T-helper 2 cell (primary cell): Measurements from ENCODE around the gene CDH15.
A peak's percentile ranks its signal among the peaks of the same experiment; 100 is the strongest.

Source experiments
- DNase-seq, 5 experiments: peaks; one replicate each; pipeline versions ENCODE4 v3.0.0 to v3.0.0-alpha.2; 2012 to 2022

The CDH15 gene

GRCh38 chr16:89189358-89190025 is 17.9 kb downstream of the CDH15 start:
- DNase-seq: no peak

DNA sequence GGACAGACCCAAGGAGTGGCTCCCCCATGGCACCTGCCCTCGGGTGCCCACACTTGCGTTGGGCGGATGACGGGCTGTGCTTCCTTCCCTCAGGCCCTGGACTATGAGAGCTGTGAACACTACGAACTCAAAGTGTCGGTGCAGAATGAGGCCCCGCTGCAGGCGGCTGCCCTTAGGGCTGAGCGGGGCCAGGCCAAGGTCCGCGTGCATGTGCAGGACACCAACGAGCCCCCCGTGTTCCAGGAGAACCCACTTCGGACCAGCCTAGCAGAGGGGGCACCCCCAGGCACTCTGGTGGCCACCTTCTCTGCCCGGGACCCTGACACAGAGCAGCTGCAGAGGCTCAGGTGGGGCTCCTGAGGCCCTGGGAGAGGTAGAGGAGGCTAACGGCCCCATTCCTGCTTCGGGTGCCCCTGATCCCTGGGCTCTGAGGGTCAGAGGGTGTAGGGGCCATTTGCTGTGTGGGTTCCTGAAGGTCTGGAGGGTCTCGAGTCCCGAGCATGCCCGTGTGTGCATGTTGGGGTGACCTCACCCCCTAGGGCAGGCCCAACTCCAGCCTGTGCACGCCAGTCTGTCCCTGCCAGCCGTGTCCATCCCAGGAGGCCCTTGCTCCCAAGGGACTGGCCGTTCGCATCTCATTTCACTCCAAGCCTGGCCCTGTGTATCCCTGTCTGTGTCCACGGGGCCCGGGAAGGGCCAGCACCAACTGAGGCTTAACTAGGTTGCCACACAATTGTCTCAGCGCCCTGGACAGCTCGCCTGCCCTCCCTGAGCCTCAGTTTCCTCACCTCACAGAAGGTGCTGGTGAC is 18.8 kb downstream of the CDH15 start:
- no peak for DNase-seq

- DNase-seq: no peak
Observed at GRCh38 chr16:89191033-89191900, 19.7 kb downstream of the CDH15 start.

GRCh38 chr16:89191901-89192185 is 20.3 kb downstream of the CDH15 start:
- DNase-seq: no peak

DNA sequence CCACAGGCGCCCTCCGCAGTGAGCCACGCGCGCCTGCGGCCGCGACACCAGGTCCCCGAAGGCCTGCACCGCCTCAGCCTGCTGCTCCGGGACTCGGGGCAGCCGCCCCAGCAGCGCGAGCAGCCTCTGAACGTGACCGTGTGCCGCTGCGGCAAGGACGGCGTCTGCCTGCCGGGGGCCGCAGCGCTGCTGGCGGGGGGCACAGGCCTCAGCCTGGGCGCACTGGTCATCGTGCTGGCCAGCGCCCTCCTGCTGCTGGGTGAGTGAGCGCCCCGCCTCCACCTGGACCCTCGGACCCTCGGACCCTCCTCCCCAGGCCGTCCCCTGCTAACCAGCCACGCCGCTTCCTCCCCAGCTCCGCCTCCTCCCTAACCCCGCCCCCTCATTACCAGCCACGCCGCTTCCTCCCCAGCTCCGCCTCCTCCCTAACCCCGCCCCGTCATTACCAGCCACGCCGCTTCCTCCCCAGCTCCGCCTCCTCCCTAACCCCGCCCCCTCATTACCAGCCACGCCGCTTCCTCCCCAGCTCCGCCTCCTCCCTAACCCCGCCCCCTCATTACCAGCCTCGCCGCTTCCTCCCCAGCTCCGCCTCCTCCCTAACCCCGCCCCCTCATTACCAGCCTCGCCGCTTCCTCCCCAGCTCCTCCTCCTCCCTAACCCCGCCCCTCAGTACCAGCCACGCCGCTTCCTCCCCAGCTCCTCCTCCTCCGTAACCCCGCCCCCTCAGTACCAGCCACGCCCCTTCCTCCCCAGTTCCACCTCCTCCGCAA is 20.8 kb downstream of the CDH15 start:
- DNase-seq: peak in 3 of 5 experiments; percentile 65 to 86 (median 75)

- peak in 3 of 5 experiments; percentile 32 to 79 (median 74) for DNase-seq
Observed at GRCh38 chr16:89192956-89193575, 21.5 kb downstream of the CDH15 start.

DNA sequence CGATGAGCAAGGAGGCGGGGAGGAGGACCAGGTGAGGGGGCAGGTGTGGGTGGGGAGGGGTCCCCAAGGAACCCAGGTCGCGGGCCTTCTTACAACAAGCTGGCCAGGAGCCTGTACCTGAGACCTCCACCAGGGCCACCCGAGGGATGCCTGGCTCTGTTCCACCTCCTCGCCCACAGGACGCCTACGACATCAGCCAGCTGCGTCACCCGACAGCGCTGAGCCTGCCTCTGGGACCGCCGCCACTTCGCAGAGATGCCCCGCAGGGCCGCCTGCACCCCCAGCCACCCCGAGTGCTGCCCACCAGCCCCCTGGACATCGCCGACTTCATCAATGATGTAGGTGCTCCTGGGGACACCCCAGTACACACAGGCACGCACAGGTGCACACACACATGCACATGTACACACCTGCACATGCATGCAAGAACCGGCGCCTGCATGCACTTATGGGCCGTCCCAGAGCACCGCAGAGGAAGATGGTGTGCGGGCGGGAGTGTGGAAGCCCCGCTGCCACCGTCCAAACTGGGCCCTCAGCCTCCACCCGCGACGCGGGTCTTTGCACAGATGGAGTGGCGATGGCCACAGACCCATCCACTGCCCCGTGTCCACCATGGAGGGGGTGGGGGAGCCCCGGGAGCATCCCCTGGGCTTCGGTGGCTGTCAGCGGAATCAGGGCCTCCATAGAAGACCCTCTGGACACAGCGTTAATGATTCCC is 22.2 kb downstream of the CDH15 start:
- no peak for DNase-seq

GRCh38 chr16:89194340-89195311 is 23.1 kb downstream of the CDH15 start:
- DNase-seq: no peak

DNA sequence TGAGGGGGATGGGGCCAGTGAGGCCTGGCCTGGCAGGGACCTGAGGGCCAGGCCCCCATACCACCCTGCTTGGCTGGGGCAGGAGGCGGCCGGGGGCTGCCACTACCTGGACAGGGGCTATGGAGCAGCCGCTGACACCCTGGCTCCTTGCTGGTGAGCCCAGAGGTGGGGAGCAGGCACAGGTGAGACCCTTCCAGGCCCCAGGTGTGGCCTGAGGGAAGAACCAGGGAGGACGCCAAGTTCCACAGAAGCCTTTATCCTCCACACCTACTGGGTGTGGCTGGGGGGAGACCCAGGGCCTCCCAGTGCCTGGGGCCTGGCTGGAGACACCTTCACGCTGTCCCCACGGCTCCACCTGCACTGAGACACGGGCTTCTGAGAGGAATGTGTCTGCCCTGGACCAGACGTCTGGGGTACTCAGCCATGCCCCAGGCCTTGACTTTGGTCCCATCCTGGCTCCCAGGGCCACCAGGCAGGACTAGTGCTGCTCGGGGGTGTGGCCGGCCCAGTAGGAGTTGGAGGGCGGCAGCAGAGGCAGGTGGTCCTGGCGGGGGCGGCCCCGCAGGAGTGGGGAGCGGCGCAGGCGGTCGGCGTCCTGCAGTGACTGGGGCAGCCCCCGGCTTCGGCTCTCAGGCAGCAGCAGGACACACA is 24.1 kb downstream of the CDH15 start:
- DNase-seq: no peak

GRCh38 chr16:89197033-89197632 is 25.6 kb downstream of the CDH15 start:
- DNase-seq: no peak

- DNase-seq: no peak
Observed at GRCh38 chr16:89197633-89198416, 26.3 kb downstream of the CDH15 start.

DNA sequence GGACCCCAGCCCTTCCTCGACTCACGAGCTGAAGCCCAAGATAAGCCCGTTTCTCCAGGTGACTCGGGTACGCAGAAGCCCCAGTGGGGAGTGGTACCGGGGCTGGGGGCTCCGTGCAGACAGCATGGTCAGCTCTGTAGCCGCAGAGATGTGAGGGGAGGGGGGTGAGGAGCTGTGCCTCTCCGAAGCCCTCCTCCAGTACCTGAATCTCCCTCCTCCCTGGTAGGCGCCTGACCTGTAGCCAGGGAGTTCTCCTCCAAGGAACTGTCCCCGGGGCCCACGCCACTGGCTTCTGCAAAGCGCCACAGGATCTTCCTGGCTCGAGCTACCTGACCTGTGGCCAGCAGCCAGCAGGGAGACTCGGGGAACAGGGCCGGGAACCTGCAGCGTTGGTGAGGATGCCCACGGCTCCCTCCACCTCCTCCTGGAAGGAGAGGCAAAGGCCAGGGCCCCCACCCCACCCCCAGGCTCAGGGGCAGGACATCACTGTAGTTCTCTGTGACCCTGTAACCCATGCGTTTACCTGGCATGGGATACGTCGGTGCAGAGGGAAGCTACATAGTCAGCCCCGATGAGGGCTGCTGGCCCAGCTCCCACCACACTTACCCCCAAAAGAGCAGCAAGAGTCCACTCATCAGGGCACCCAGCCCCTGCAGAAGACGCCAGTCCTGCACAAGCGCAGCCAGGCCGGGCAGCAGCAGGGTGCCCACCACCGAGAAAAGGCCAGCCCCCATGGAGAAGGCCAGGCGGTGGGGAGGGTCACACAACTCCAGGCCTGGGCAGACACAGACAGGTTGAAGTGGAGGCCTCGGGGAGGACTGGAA is 27.1 kb downstream of the CDH15 start:
- DNase-seq: no peak

DNA sequence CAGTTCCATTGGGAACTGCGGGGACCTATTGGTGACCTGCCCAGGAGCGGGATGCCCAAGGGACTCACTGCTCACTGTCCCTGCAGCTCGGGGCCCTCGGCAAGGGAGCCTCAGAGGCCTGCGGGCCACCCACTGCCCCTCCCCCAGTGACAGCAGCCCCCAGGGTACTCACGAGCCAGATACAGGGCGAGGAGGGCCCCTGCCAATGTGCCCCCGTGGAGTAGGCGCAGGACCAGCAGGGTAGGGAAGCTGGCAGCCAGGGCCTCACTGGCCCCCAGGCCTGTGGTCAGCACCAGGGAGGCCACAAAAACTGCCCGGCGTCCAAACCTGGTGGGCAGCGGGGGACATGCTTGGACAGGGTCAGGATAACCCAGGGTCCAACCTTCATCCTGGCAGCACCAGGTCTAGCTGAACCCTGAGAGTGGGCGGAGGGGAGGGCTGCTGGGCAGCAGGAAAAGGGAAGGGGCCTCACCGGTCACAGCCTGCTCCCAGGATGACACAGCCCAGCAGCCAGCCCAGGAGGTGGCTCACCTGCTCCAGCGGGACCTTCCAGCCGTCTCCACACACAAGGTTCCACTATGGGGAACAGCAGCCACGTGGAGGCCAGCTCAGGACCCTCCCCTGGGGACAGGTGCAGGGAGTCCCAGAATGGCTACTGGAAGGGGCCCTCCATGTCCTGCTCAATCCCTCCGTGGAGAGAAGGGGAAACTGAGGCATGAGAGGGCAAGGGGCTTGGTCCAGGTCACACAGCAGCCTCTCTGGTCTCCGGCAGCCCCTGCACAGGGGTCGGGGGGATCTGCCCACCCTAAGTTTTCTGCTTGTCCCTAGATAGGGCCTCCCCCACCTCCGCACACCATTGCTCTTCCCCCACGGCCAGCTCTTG is 27.9 kb downstream of the CDH15 start:
- DNase-seq: no peak

GRCh38 chr16:89200124-89200849 is 28.7 kb downstream of the CDH15 start, which contains the start of gene SLC22A31:
Gene SLC22A31 (minus strand): TSS chr16:89200537. CDS start chr16:89200501, 36 bp downstream.
- DNase-seq: no peak

DNA sequence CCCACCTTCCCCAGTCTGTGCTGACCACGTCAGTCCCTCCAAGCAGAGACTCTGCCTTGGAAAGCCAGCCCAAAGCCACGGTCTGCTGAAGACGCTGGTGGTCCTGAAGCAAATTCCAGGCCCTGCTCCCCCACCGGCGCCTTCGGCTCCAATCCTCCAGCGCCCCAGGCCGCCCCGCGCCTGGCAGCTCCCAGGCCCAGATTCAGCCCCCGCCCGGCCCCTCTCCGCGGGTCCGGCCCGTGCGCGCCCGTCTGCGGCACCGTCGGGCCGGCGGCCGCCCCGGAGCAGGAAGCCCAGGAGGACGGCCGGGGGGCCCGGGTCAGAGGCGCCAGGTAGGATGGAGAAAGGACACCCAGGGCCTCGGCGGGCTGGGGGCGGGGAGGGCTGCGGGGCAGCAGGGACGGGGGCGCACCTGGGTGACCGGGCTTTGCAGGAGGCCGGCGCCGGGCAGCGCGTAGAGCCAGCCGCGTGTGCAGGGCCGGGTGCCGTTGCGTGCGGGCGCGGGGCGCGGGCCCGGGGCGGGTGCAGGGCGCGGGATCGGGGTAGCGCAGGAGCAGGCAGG is 29.4 kb downstream of the CDH15 start:
- no peak for DNase-seq
